ENCODE measurements around the gene CSPG5.

DNA sequence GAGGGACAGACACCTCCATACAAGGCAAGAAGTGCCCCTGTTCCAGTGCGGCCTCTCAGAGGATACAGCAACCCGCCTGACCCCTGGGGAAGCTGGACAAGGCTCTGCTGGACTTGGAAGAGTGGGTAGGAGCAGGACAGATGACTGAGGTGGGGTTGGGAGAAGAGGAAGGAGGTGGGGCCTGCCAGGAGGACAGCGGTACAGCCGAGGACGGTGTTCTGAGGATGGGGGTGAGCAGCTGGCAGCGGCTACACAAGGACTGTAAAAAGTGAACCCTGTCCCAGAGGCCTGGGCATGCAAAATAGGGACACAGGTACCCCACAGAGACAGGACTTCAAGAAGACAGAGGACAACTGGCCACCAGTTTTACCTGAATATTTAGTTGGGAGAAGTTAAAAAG lies 41.7 kb downstream of the CSPG5 start:
- TF ChIP-seq, protein P1, sequence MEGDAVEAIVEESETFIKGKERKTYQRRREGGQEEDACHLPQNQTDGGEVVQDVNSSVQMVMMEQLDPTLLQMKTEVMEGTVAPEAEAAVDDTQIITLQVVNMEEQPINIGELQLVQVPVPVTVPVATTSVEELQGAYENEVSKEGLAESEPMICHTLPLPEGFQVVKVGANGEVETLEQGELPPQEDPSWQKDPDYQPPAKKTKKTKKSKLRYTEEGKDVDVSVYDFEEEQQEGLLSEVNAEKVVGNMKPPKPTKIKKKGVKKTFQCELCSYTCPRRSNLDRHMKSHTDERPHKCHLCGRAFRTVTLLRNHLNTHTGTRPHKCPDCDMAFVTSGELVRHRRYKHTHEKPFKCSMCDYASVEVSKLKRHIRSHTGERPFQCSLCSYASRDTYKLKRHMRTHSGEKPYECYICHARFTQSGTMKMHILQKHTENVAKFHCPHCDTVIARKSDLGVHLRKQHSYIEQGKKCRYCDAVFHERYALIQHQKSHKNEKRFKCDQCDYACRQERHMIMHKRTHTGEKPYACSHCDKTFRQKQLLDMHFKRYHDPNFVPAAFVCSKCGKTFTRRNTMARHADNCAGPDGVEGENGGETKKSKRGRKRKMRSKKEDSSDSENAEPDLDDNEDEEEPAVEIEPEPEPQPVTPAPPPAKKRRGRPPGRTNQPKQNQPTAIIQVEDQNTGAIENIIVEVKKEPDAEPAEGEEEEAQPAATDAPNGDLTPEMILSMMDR (IDR thresholded peaks at IDR 0.05) = no peak
- TF ChIP-seq POLR2A (IDR thresholded peaks at IDR 0.05) = no peak
